NK-92 (cell line): ENCODE data around the gene USP49.

Source experiments
- DNase-seq: peaks from one replicate; lab custom pipeline; 2025; ENCODE audit not compliant: unreplicated experiment; lab: John Stamatoyannopoulos, UW

The USP49 gene

DNA sequence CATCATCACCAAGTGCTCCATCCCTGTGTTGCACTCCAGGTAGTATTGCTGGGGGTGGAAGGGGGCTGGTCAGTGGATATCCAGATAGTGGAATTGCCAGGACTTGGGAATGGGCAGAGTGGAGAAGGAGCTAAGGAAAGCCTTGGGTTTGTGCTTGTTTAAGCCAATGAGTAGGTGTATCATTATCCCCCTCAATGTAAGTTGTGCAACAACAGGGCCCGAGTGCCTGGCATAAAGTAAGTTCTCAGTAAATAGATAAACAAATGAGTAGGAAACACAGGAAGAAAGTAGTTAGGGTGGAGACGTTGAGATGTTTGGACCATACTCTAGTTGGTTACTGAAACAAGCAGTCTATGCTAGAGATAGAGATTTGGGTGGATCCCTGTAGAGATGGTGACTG, 36.6 kb upstream of the USP49 start:
- DNase-seq, result no peak

DNA sequence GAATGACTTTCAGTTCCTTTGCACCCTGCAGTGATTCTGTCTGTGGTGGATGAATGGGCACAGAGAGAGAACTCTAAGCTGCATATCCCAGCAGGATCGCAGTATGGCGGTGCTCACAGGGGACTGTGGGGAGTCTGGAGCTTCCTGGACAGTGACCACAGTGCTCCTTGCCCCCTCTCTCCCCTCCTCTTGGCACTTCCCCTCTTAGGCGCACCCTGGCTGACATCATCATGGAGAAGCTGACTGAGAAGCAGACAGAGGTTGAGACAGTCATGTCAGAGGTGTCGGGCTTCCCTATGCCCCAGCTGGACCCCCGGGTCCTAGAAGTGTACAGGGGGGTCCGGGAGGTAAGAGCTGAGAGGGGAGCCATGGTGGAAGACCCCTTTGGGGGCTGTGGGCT, 34.7 kb upstream of the USP49 start:
- no peak for DNase-seq

DNA sequence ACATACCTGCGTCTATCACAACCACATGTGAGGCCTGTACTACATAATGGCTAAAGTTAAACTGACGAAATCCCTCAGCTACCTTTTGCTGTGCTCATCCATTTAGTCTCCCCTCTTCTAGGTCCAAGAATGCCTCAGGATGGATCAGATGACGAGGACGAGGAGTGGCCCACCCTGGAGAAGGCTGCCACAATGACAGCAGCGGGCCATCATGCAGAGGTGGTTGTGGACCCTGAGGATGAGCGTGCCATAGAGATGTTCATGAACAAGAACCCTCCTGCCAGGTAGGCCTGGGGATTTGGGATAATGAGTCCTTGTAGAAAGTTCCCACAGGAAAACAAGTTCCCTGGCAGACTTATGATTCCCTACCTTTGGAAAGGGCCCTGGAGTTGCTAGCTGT, 32.1 kb upstream of the USP49 start:
- DNase-seq, result no peak

DNA sequence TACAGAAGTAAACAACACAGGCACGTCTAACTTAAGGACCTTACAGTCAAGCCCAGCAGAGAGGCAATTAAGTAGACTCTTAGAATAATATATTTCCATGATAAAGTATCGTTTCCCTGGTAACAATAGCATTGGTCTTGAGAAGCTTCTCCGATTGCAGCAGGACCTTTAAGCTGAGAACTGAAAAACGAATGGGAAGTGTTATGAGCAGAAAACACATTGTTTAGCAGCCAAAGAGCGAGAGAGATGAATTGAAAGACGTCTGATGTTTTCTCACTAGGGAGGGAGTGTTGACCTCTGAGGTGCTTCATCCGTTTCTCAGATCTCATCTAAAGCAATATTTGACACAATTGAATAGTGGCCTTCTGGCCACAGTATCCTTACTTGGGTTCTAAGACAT, 27.0 kb upstream of the USP49 start:
- no peak for DNase-seq

DNA sequence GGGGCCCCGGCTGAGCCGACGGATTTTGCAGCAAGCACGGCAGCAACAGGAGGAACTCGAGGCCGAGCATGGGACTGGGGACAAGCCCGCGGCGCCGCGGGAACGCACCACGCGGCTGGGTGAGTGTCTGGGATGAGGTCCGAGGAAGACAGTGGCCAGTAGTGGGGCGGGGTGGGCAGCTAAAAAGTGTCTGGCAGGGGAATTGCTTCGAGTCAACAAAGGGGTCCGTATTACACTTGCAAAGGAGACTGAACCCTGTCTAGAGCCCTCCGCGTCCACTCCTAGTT, 26.5 kb upstream of the USP49 start:
- no peak for DNase-seq

DNA sequence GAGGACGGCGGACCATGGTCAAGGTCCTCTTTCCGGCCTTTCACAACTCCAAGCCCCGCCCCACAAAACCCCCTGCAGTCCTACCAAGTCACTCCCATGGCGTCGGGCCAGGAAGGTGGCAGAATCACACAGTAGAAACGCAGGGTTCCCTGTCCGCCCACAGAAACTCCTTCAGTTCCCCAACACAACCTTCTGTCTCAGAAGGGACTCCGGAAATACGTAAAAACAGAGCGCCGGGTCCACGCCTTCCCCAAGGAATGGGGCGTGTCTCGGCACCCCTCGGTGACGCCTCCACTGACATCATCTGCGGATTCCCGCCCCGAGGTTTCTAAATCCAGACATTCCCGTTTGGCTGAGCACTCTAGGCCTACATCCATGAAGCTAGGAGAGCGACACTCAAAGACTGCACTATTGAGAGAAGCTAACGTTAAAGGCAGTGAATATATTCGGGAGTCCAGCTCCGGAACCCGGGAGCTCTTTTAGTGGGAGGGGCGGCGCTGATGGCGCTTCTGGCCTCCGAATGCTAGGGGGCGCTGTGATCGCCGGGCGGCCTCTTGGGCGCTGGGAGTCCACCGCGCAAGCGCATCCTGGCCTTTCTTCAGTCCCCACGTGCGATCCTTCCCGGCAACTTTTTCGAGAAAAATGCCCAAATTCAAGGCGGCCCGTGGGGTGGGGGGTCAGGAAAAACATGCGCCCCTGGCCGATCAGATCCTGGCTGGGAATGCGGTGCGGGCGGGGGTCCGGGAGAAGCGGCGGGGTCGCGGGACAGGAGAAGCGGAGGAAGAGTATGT, 25.9 kb upstream of the USP49 start, which contains the start of the genes BYSL and MED20:
Gene BYSL (plus strand): TSS at position 579 of the 791 bp plus-strand sequence. CDS start 64 bp downstream, at position 643.
Gene MED20 (minus strand): TSS at position 219 of the 791 bp plus-strand sequence. CDS start 121 bp downstream, at position 98.
- DNase-seq, result peak; percentile 47

DNA sequence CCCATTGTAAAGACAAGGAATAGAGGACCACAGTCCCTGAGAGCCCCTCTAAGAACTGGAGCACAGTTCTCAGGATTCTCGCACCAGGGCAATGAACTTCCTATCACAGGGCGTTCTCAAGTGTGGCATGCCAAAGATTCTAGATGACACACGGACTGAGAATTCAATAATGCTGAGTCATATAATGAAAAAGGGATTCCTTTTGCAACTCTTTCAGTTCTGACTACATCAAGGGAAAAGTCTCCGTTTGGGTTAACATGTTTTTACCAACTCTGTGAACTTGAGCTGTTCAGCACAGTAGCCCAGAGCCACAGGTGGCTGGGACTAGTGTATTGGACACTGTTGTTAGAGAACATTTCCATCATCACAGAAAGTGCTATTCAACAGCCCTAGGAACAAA, 22.4 kb upstream of the USP49 start:
- no peak for DNase-seq

DNA sequence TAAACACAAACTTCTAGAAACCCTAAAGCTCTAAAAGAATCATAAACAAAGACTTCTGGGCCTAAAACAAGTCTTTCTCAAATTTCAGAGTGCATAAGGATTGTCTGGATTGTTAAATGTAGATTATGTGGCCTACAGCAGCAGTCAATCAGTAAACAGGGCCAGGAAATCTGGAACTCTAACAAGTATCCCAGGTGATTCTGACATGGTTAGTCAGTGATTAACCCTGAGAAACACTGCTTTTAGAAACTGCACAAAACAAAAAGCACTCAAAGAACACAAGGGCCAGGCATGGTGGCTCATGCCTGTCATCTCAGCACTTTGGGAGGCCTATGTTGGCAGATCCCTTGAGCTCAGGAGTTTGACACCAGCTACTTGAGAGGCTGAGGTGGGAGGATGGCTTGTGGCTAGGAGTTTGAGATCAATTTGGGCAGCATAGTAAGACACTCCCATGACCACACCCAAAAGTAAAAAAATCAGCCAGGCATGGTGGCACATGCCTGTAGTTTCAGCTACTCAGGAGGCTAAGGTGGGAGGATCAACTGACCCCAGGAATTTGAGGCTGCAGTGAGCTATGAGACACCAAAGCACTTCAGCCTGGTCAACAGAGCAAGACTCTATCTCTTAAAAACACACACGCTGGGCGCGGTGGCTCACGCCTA, 19.8 kb upstream of the USP49 start:
- no peak for DNase-seq

DNA sequence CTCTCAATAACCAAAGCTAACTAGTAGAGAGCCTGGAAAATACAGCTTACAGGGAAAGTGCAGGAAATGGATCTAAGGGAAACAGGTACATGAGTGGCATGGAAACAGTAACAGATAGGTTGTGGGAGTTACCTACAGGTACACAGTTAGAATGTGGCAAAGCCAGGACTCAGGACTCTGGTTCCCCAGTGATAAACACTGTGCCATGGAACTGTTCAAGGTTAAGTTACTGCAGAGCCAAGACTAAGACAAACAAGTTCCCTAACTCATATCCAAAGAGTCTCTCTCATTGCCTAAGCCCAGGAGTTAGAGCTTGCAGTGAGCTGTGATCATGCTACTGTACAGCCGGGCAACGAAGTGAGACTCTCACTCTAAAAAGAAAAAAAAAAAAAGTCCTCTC, 19.2 kb upstream of the USP49 start:
- no peak for DNase-seq

DNA sequence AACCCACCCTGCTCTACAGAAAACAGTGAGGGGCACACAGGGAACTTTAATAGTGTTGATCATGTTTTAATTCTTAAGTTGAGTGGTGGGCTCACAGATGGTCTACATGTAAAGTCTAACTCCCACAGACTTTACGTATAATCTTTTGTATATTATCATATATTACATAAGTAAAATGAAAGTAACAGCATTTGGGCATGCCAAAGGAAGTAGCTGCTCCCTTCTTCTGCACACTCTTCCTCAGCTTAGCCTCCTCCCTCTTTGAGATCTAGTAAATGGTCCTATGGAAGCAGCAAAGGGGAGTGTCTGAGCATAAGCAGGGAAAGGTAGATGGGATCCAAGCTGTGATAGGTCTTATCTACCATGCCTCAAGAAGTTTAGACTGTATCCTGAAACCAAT, 14.6 kb upstream of the USP49 start:
- DNase-seq, result no peak

DNA sequence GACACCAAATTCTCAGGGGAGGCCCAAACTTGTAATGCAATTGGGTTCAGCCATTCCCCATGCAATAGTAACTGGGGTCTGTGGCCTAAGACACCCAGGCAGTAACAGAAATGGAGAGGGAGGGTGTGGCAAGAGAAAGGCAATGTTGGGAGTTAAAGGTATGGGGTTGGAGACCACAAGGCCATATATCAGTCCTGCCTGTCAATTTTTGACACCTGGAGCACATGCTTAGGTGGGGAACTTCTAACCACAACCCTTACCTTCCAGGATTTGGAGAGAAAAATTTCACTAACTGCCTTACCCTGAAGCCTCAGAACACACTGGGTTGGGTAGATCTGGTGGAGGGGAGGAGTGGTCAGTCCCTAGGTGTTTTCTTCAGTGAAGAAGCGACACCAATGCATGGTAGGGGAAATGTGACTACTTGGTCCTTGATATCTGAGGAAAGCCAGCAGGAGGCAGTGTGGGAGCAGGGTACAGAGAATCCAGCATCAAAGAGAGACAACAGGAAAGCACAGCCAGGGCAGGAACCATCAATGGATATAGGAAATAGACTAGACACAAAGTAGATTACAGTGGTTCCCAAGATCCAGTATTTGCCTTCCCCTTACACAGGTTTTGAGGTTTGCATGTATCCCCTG, 6.8 kb upstream of the USP49 start:
- DNase-seq, result no peak

DNA sequence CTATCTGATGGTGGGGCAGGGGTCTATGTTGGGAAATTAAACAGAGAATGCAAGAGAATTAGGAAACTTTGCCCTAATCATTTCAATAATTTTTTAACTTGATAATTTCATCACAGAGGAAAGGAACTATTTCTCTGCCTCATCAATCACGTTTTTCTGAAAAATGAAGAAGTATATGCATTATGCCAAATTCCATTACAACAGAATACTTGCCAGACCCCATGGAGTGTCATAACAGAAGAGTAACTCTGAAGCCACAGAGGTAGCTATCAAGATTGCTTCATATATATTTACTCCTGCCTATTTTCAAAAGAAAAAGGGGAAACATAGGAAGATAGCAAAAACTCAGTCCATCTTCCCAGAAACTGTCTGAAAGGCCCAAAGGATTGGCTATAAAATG, 5.7 kb upstream of the USP49 start:
- no peak for DNase-seq

DNA sequence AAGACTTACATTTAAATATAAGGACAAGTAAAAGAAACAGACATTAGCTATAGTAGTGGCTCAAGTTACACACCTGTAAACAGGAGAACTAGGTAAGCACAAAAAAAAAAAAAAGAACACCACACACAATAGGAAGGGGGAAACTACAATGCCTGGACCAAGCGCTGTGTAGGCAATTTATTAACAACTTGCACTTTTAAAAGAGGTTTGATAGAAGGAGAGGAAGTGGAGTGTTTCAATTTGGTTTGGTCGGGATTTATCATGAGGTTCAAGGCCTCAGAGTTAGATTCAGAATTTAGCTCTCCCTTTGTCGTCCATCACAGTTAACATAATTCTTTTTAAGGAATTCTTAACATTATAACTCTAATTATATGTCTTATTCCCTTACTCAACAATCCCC, 1.1 kb upstream of the USP49 start:
- no peak for DNase-seq

DNA sequence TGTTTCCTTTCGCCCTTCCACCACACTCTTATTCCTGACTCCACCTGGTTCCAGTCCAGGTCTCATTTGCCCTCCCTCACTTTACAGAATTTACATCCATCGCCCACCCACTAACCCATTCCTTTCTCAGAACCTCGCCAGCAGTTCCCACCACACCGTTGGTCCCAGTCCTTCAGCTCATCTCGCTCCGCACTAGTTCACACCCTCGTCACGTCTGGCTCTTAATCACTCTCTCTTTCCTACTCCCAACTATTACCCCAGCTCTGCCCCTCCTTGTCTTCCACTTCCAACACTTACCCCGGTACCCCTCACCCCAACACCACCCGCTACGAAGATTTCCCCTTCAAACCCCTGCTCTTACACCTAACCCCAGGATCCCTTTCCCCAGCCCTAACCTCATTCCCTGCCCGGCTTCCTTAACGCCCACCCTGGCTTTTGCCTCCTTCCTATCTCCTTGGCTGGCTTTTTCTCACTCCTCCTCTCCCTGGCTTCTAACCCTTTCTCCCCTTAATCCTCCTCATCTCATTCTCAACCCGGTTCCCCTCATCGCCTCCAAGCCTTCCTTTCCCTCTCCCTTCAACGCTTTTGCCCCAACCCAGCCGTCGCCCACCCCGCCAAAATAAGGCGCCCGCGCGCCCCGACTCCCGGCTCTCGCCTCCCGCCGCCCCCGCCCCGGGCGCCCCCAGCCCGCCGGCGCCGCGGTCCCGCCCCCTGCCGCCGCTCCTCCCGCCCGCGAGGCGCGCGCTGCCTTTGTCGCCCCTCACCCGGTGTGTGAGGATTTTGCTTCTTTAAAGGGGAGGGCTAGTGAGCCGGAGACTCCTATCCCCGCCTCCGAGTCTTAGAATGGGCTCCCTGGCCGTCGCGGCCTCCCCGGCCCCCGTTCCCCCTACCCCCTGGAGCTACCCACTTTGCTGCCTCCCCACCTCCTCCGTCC, 542 bp downstream of the USP49 start:
- no peak for DNase-seq

DNA sequence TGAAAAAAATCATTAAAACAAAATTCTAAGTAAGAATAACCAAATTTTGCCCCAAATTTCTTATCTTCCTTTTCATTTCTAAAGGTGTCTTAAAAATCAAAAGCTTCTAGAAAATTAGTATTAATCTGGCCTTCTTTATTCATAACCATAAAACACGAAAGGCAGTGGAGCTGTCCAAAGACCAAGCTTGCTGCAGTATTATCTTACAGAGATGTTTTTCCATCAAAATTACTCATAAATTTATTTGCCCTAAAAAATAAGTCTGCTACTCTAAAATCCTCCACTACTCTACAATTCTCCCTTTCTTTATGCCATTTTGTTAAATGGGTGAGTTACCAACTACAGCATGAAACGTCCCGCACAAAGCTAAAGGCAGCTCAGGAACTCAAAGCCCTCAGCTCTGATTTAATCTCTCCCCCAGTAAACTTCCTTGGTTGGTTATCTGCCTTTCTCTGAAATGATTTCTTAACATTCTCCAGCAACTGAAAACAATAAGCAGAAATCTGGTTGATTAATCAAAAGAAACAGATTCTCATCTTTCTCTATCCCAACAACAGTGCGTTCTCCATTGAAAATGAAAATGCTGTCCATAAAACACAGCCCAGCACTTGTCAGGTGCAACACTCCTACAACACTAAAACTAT, 2.1 kb downstream of the USP49 start:
- no peak for DNase-seq

DNA sequence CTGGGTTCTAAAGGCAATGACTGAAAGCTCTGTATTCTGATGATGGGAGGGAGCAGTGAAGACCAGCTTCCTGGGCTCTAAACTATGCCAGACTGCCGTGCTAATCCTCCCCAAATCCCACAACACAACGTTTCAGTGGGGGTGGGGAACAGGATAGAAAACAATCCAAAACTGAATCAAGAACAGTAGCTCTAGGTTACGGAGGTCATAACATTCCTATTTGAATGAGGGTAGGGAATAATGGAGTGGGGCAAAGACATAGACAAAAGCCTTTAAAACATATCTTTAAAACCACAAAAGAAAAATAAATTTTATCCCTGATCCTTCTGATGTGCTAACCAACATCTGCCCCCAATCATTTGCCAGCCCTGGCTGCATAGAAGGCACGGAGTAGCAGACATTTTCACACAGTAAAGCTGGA, 7.8 kb downstream of the USP49 start:
- no peak for DNase-seq

DNA sequence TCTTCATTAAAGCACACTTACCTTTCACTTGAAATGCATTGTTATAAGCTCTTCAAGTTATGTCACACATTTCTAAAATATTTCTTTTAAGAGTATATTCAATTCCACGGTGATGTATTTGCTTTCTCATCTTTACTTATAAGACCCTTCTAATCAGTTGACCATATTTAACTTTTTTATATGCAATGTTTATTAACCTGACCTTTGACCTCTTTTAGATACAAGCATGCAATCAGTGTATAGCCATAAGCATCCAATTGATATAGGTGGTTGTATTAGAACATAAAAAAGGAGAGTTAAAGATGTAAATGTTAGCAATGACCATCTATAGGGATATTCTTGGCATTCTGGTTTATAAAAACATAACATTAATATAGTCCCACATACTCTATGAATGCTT, 9.2 kb downstream of the USP49 start:
- no peak for DNase-seq

DNA sequence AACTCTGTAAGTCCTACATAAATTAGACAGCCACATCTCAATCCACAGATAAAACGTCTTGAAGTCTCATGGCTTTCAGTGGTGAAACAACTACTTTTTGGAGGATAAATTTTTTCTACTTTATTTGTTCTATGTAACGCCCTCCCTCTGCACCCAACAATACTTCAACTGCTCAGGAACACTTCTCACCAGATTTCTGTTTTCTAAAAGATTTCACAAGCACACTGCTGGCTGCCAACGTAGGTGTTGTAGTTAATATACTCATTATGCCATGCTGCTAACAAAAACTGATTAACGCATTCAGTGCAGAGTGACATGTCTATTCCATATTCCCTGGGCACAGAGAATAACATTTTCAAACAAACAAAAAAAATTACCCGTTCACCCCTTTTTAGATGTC, 10.2 kb downstream of the USP49 start:
- DNase-seq, result no peak

DNA sequence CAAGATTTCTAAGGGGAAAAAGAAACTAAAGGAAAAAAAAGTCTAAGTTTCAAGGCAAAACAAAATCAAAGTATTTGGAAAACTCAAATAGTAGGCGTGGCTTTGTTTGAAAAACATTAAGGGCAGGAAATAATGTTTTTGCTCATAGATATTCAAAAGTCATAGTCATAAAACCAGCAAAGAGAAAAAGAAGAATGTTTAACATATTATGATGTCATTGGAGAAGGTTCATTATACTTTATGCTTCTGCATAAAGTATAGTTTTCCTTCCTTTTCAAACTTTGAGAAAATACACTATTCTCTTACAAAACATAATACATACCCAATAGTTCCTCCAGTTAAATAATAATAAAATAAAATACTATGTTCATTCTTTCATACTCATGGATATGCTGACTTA, 13.7 kb downstream of the USP49 start:
- no peak for DNase-seq

DNA sequence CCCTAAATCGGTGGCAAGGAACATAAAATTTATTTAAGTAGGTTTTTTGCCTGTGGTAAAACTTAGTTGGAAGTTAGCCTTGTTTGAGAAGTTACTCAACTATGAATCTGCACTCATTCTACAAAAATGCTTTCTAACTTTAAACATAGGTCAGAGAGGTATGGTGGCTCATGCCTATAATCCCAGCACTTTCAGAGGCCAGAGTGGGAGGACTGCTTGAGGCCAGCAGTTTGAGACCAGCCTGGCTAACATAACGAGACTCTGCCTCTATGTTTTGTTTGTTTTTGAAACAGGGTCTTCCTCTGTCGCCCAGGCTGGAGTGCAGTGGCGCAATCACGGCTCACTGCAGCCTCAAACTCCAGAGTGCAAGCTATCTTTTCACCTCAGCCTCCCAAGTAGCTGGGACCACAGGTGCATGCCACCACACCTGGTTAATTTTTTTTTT, 16.2 kb downstream of the USP49 start:
- DNase-seq, result no peak

DNA sequence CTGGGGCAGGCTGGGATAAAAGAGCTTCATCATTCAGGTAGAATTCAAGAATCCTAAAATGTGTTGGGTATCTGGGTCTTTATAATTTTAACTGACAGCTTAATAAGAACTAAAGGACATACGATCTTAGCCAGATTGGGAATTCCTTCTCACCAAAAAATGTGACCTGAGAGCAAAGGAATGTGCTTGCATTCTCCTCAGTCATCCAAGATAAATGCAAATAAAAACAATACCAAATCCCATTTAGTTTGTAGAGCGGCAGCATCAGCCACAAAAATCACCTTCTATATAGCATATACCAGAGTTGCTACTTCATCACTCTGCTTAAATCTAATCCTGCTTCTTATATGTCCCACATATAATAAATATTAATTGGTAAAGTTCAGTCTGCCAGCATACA, 16.9 kb downstream of the USP49 start:
- DNase-seq, result no peak
